ENCODE data around the gene GPR55. TPM values are rescaled to one million over a fixed set of nuclear protein-coding genes. Genes with fewer than 3 reads are reported as not detected.

GPR55 gene
- total RNA-seq, 1 experiment from 2014 or later: not detected

DNA sequence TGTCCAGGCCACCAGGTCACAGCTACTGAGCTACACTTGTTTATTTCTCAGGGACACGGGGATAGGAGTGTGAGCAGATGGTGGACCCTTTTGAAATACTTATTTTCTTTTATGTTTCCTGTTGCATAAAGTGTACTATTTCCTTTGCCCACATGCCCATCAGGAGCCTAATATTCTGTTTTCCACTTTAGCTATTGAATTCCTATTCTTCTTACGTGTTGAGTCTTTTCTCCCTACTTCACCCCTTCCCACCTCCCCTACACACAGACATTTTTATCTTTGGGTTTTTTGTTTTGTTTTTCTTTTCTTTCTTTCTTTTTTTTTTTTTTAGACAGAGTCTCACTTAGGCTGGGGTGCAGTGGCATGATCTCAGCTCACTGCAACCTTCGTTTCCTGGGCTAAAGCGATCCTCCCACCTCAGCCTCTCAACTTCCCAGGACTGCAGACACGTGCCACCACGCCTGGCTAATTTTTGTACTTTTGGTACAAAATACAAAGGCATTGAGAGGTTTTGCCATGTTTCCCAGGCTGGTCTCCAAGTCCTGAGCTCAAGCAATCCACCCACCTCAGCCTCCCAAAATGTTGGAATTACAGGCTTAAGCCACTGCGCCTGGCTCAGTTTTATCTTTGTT, 5.2 kb upstream of the GPR55 start:
- DNase-seq: no peak
- intact Hi-C loops (cut with micrococcal nuclease; ENCODE audit: unreplicated experiment): no loop called here
- Mint-ChIP-seq H3K4me3 (ENCODE audit: unreplicated experiment) (no peak overlapping the region), H3K27me3 (ENCODE audit: insufficient read depth, unreplicated experiment) (no peaks in the 10 kb centered on the region), H3K9me3 (ENCODE audit: unreplicated experiment) (no peaks in the 10 kb centered on the region), H3K27ac (ENCODE audit: unreplicated experiment) (no peak overlapping the region), H3K4me1 (ENCODE audit: low read depth, unreplicated experiment) (no peaks in the 10 kb centered on the region), H3K36me3 (ENCODE audit: insufficient read depth, unreplicated experiment) (no peaks in the 10 kb centered on the region)
- no peak overlapping the region for H3K4me3 ChIP-seq (ENCODE audit: low read depth, low read length)
- no peaks in the 10 kb centered on the region for H3K27me3 ChIP-seq (replicated peaks; ENCODE audit: control insufficient read depth, insufficient read depth, low read length)
- no peaks in the 10 kb centered on the region for H3K36me3 ChIP-seq (ENCODE audit: control insufficient read depth, insufficient read depth, low read length)
- H3K9me3 ChIP-seq: no peaks in the 10 kb centered on the region
- no peaks in the 10 kb centered on the region for H3K4me1 ChIP-seq
- POLR2A ChIA-PET: interaction anchor here (0.7 kb wide), 1 partner anchor 60 kb away, joined by 3 read pairs; no protein-coding TSS in a partner anchor
- CTCF ChIA-PET: no interaction called here
- TF ChIP-seq, protein P1, sequence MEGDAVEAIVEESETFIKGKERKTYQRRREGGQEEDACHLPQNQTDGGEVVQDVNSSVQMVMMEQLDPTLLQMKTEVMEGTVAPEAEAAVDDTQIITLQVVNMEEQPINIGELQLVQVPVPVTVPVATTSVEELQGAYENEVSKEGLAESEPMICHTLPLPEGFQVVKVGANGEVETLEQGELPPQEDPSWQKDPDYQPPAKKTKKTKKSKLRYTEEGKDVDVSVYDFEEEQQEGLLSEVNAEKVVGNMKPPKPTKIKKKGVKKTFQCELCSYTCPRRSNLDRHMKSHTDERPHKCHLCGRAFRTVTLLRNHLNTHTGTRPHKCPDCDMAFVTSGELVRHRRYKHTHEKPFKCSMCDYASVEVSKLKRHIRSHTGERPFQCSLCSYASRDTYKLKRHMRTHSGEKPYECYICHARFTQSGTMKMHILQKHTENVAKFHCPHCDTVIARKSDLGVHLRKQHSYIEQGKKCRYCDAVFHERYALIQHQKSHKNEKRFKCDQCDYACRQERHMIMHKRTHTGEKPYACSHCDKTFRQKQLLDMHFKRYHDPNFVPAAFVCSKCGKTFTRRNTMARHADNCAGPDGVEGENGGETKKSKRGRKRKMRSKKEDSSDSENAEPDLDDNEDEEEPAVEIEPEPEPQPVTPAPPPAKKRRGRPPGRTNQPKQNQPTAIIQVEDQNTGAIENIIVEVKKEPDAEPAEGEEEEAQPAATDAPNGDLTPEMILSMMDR (IDR thresholded peaks at IDR 0.05; ENCODE audit: insufficient read depth in 1 of 2, low read depth in 1 of 2, low read length in 1 of 2, severe bottlenecking in 1 of 2, unreplicated experiment in 1 of 2): no peak
- BruUV-seq (replicated peaks): no TSS peak

DNA sequence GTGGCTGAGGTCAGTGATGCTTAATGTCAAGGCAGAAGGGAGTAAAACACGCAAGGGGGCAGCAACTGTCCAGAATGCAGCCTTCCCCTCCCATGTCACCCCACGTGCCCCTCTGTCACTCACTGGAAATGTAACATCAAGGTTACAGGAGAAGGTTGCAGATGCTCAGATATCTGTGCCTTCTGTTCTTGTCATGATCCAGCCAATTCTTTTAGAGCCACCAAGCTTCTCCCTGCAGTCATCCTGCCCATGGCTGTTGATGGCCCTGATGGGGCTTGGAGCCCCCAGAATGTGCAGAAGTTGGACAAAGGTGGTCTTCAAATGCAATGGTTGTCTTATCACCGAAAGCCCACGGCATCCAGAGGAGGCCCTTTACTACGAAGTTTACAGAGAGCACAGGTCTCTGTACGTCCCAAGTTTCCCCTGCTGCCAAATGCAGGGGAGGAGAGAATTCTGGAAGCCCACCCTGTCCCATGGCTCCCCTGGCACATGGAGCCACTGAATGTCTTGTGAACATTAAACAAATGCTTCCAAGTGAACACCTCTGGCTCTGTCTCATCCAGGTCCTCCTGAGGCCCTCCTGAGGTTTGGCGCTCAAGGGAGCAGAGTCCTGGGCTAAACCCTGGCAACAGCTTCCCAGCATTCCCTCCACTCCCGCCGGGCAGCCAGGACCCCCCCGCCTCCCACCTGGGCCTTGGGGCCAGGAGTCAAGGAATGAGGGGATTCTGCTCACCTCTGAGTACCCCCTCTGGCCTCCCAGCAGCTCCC, 4.5 kb upstream of the GPR55 start:
- H3K9me3 ChIP-seq: no peaks in the 10 kb centered on the region
- CTCF ChIA-PET: no interaction called here
- H3K27me3 ChIP-seq (replicated peaks; ENCODE audit: control insufficient read depth, insufficient read depth, low read length): no peaks in the 10 kb centered on the region
- Mint-ChIP-seq H3K4me3 (ENCODE audit: unreplicated experiment) (no peak overlapping the region), H3K27me3 (ENCODE audit: insufficient read depth, unreplicated experiment) (no peaks in the 10 kb centered on the region), H3K36me3 (ENCODE audit: insufficient read depth, unreplicated experiment) (no peaks in the 10 kb centered on the region), H3K9me3 (ENCODE audit: unreplicated experiment) (no peaks in the 10 kb centered on the region), H3K4me1 (ENCODE audit: low read depth, unreplicated experiment) (no peaks in the 10 kb centered on the region), H3K27ac (ENCODE audit: unreplicated experiment) (no peak overlapping the region)
- BruUV-seq (replicated peaks): no TSS peak
- no peak overlapping the region for H3K4me3 ChIP-seq (ENCODE audit: low read depth, low read length)
- no peaks in the 10 kb centered on the region for H3K4me1 ChIP-seq
- POLR2A ChIA-PET: interaction anchor here (0.7 kb wide), 1 partner anchor 60 kb away, joined by 3 read pairs; no protein-coding TSS in a partner anchor
- intact Hi-C loops (cut with micrococcal nuclease; ENCODE audit: unreplicated experiment): loop anchor here (1.0 kb wide), 1 partner anchor 58 kb away; no protein-coding TSS in a partner anchor
- TF ChIP-seq, protein P1 (IDR thresholded peaks at IDR 0.05; ENCODE audit: insufficient read depth in 1 of 2, low read depth in 1 of 2, low read length in 1 of 2, severe bottlenecking in 1 of 2, unreplicated experiment in 1 of 2): no peak
- DNase-seq: no peak
- H3K36me3 ChIP-seq (ENCODE audit: control insufficient read depth, insufficient read depth, low read length): no peaks in the 10 kb centered on the region

DNA sequence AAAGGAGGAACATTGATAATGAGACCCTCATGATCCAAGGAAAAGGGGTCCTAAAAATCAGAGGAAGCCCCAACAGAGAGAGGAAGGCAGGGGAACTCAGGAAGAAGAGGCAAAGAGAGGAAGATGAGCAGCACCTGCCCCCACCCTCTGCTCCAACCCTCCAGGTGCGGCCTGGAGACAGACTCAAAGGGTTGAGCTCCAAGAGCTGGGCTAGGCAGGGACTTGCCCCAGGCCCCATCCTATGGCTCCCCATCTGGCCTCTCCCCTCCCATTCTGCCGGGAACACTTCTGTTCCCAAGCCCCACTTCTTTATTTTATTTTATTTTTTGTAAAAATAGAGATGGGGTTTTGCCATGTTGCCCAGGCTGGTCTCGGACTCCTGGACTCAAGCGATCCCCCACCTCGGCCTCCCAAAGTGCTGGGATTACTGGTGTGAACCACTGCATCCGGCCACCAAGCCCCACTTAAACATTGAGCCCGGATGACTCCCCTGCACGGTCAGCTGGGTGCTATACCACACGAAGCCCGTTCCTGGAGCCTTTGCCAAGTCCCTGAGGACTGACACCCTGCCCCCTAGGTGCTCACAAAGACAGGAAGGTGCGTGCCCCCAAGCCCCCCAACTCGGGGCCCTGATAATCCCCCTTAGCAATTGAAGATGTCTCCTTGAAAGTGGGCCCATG, 3.8 kb upstream of the GPR55 start:
- TF ChIP-seq, protein P1 (IDR thresholded peaks at IDR 0.05; ENCODE audit: insufficient read depth in 1 of 2, low read depth in 1 of 2, low read length in 1 of 2, severe bottlenecking in 1 of 2, unreplicated experiment in 1 of 2): no peak
- H3K27me3 Mint-ChIP-seq (ENCODE audit: insufficient read depth, unreplicated experiment): no peaks in the 10 kb centered on the region
- H3K4me3 Mint-ChIP-seq (ENCODE audit: unreplicated experiment): no peak overlapping the region
- no peak overlapping the region for H3K27ac Mint-ChIP-seq (ENCODE audit: unreplicated experiment)
- no peaks in the 10 kb centered on the region for H3K27me3 ChIP-seq (replicated peaks; ENCODE audit: control insufficient read depth, insufficient read depth, low read length)
- H3K9me3 ChIP-seq: no peaks in the 10 kb centered on the region
- BruUV-seq (replicated peaks): no TSS peak
- intact Hi-C loops (cut with micrococcal nuclease; ENCODE audit: unreplicated experiment): loop anchor here (1.0 kb wide), 1 partner anchor 58 kb away; no protein-coding TSS in a partner anchor
- H3K4me1 ChIP-seq: no peaks in the 10 kb centered on the region
- H3K36me3 Mint-ChIP-seq (ENCODE audit: insufficient read depth, unreplicated experiment): no peaks in the 10 kb centered on the region
- H3K4me3 ChIP-seq (ENCODE audit: low read depth, low read length): no peak overlapping the region
- ChIA-PET POLR2A (no interaction called here), CTCF (no interaction called here)
- no peaks in the 10 kb centered on the region for H3K36me3 ChIP-seq (ENCODE audit: control insufficient read depth, insufficient read depth, low read length)
- DNase-seq: no peak
- H3K9me3 Mint-ChIP-seq (ENCODE audit: unreplicated experiment): no peaks in the 10 kb centered on the region
- H3K4me1 Mint-ChIP-seq (ENCODE audit: low read depth, unreplicated experiment): no peaks in the 10 kb centered on the region
